HG03095 (cell line): ENCODE measurements around the gene PLA2G2A.
"Not testable (repeated sequence)": the region's sequence is repeated elsewhere in the genome, so short reads cannot be mapped to it uniquely, and the experiment has no call there.

Experiments used
- ATAC-seq: cut with Tn5 transposase; IDR thresholded peaks from one replicate; pipeline ENCODE4 v1.9.1; 2021; ENCODE audit warnings: moderate library complexity; ENCODE audit not compliant: unreplicated experiment

PLA2G2A gene, protein sequence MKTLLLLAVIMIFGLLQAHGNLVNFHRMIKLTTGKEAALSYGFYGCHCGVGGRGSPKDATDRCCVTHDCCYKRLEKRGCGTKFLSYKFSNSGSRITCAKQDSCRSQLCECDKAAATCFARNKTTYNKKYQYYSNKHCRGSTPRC

GRCh38 chr1:19979494-19979977, at the start of gene PLA2G2A:
PLA2G2A (minus strand) TSS chr1:19979618; CDS start chr1:19978773, 845 bp downstream.
- ATAC-seq = no peak

DNA sequence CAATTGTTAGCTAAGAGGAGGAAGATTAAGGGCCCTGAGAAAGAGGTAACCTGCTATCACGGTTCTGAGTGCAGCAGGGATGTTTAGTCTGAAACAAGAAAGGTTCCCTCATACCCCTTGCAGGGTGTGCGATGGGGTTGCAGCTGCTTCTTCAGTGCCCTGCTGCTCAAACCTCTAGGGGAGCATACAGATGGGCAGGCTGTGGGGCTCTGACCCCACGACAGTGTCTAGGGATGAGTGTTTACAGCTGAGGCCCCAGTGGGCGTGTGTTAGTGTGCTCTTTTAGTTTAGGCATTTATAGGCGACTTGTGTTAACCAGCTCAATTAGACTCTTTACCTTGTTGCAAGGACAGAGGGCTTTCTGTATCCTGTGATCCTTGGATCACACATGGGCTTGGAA, 49.3 kb upstream of the PLA2G2A start:
- no peak for ATAC-seq

DNA sequence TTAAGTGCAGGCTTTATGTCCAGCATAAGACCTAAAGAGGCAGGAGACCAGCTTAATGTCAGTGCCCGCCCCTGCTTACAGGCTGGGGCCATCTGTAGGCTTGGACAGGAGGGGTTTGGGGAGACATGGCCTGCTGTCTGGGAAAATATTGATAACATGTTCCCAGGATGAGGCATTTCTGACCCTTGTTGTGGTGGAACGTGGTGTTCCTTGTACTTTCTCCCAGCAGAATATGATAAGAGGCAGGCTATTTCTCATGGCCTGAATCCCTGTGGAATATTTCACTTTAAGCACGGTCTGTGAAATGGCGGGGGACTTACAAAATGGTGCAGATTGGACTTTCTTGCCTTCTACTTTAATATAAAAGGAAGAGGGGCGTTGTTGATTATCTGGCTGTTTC, 48.7 kb upstream of the PLA2G2A start:
- no peak for ATAC-seq

DNA sequence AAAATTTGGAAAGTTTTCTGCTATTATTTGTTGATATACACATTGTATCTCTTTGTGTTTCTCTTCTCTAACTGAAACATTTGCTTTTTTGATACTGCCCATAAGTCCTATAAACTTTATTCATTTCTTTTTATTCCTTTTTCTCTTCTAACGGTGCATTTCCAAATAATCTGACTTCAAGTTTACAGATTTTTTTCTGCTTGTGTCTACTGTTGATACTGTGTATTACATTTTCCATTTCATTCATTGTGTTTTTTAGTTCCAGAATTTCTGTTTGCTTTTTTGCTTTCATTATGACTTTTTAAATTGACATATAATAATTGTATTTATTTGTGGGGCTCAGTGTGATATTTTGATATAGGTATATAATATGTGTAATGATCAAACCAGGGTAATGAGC, 38.3 kb upstream of the PLA2G2A start:
- no peak for ATAC-seq

- ATAC-seq = no peak
Observed at GRCh38 chr1:20014153-20014552, 34.7 kb upstream of the PLA2G2A start.

GRCh38 chr1:20010016-20010415, 30.6 kb upstream of the PLA2G2A start:
- no peak for ATAC-seq

DNA sequence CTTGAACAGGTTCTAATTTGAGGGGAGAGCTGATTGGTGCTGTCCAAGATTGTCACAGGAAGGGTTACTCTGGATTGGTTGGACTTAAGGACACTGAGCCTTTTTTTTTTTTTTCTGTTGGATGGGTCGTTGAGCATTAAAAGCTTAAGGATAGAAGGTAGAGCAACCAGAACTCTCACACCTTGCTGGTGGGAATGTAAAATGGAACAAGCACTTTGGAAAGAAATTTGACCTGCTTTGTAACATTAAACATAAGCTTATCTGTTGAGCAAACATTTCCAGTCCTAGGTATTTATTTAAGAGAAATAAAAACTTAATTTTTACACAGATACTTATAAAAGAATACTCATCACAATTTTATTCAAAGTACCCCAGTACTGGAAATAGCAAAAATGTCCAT, 29.8 kb upstream of the PLA2G2A start:
- ATAC-seq = no peak

DNA sequence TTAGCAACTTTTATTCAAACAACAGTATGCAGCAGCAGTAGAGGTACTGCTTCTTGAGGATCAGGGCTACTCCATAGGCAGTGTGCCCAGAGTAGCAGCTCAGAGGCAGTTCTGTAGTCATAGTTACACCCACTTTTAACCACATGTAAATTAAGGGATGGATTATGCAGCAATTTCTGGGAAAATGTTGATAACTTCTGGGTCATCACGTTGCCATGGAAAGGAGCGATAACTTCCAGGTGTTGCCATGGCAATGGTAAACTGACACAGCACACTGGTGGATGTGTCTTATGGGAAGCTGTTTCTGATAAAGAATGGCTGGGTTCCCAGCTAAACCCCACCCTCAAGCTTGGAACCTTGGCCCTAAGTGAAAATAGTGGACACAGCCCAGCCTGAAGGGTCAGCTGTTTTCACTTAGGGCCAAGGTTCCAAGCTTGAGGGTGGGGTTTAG, 29.0 kb upstream of the PLA2G2A start:
- ATAC-seq = no peak

- ATAC-seq = not testable (repeated sequence)
Observed at GRCh38 chr1:19998823-19999222, 19.4 kb upstream of the PLA2G2A start.

DNA sequence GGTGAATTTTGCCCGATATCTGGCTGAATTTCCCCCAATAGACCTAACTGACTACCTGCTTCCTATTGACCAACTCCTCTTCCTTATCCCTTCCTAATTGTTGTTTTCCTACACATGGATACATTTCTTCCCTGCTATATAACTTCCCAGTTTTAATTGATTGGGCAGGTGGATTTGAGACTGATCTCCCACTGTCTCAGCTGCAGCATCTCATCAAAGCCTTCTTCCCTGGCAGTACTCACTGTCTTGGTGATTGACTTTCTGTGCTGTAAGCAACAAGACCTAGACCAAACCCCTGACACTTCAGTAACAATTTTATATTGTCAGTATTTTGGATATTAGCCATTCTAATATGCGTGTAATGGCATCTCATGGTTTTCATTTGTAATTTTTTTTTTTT, 11.3 kb upstream of the PLA2G2A start:
- ATAC-seq = no peak

GRCh38 chr1:19990182-19990582, 10.8 kb upstream of the PLA2G2A start:
- not testable (repeated sequence) for ATAC-seq

GRCh38 chr1:19988267-19989006, 9.0 kb upstream of the PLA2G2A start:
- no peak for ATAC-seq

DNA sequence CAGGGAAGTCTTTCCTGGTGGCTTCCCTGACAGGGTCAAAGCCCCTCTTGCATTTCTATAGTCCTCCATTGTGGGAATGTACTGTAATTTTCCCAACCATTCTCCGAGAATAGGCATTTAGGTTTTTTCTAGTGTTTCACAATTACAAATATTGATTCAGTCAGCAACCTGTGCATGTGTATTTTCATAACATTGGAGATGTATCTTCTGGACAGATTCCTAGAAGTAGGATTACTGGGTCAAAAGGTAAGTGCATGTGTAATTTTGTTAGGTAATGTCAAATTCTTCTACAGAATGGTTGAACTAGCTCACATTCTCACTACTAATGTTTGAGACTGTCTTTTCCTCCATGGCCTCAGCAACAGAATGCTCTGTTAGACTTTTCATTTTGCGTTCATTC, 8.3 kb upstream of the PLA2G2A start:
- ATAC-seq = no peak

- not testable (repeated sequence) for ATAC-seq
Observed at GRCh38 chr1:19984409-19985016, 5.1 kb upstream of the PLA2G2A start.

- no peak for ATAC-seq
Observed at GRCh38 chr1:19981507-19982312, 2.3 kb upstream of the PLA2G2A start.

- no peak for ATAC-seq
Observed at GRCh38 chr1:19981170-19981506, 1.7 kb upstream of the PLA2G2A start.

DNA sequence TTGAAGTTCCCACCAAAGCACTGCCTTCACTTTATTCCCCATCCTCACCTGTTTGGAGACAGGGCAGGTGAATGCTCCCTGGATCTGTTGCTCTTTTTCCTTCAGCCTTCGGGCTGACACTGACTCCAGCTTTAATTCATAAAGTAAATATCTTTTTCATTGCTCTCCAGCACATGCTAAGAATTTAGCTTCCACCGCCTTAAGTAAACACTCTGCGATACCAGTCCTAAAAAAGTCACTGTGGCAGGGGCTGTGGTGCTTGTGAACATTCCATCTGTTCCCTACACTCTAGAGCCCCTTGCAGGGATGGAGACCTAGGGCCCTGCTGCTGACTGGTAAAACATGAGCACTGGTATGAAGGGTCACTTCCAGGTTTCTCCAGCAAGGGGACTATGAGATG, 896 bp upstream of the PLA2G2A start:
- ATAC-seq = no peak

DNA sequence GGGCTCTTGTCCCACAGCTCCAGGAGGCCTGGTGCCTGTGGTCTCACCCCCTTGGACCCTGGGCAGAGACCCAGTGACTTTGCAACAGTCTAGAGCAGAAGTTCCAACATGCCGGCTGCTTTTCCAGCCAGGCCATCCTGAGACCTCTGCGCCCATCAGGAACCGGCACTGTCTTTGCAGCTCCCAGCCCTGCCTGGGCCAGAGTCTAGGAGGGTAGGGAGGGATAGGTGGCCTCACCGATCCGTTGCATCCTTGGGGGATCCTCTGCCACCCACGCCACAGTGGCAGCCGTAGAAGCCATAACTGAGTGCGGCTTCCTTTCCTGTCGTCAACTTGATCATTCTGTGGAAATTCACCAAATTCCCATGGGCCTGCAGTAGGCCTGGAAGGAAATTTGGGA, 1.3 kb downstream of the PLA2G2A start:
- no peak for ATAC-seq

DNA sequence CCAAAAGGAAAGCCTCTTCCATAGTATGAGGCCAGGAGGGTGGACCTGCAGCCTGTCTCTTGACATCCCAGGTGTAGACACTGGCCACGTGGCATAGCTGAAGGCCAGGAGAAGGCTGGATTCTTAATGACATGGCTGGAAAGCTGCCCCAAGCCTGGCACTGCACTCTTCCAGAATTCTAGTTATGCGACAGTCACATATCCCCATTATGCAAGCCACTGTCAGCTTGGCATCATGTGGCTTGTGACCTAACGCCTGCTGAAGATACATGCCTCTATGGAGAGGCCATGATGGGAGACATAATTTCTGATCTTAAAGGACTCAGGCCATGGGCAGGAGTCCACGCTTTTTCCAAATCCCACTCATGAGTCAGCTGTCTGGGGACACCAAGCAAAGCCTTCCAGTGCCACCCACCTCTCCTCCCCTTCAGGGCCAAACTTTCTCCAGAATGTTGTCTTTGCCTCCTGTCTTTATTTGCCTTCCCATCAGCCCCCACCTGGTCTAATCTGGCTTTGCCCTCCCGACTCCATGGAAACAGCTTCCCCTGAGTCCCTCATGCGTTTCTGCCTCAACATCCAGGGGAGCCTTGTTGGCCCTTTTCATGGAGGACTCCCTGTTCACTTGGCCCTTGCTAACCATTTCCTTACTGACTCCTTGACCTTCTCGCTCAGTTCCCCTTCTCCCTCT, 3.0 kb downstream of the PLA2G2A start:
- no peak for ATAC-seq

DNA sequence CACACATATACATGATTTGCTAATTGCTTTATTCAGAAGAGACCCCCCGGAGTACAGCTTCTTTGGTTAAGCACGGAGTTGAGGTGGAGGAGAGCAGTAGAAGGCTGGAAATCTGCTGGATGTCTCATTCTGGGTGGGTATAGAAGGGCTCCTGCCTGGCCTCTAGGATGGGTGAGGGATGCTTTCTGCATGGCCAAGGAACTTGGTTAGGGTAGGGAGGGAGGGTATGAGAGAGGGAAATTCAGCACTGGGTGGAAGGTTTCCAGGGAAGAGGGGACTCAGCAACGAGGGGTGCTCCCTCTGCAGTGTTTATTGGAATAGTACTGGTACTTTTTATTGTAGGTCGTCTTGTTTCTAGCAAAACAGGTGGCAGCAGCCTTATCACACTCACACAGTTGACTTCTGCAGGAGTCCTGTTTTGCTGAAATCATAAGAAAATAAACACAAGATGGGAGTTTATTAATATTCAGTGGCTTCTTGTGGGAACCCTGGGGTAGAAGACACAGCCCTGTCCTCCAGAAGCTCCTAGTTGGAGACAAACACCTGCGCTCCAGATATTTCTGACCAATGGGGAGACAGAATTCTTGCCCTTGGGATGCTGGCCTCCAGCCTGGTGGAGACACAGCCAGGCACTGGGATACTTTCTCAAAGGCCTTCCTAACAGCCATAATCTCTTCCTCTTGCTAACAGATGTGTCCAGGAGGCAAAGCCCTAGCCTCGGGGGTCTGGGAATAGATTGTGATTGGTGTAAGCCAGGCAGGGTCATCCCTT, 3.8 kb downstream of the PLA2G2A start:
- no peak for ATAC-seq
